Hypothalamus (tissue), 51 donors: ENCODE data around the gene TECPR2.

Source experiments
- DNase-seq, 51 donors: peaks; one replicate each; lab custom pipeline; 2025; lab: John Stamatoyannopoulos, UW

Gene TECPR2

GRCh38 chr14:102424520-102424919 is 61.8 kb downstream of the TECPR2 start:
- no peak for DNase-seq

- DNase-seq, result no peak
Measured at GRCh38 chr14:102424923-102425322, 62.2 kb downstream of the TECPR2 start.

- no peak for DNase-seq
Measured at GRCh38 chr14:102426796-102427195, 64.1 kb downstream of the TECPR2 start.

GRCh38 chr14:102427642-102428041 is 64.9 kb downstream of the TECPR2 start:
- no peak for DNase-seq

- no peak for DNase-seq
Measured at GRCh38 chr14:102430212-102430908, 67.6 kb downstream of the TECPR2 start.

GRCh38 chr14:102431751-102432150 is 69.0 kb downstream of the TECPR2 start:
- DNase-seq, result no peak

GRCh38 chr14:102434647-102435175 is 72.0 kb downstream of the TECPR2 start:
- no peak for DNase-seq

GRCh38 chr14:102437997-102438915 is 75.5 kb downstream of the TECPR2 start:
- DNase-seq, result peak in 50 of 51 donors; percentile 26 to 92 (median 78)

- DNase-seq, result no peak
Measured at GRCh38 chr14:102439556-102439955, 76.8 kb downstream of the TECPR2 start.

GRCh38 chr14:102440392-102440791 is 77.7 kb downstream of the TECPR2 start:
- DNase-seq, result no peak

- no peak for DNase-seq
Measured at GRCh38 chr14:102442241-102443211, 79.8 kb downstream of the TECPR2 start.

GRCh38 chr14:102445066-102445465 is 82.3 kb downstream of the TECPR2 start:
- peak in 25 of 51 donors; percentile 6 to 78 (median 58) for DNase-seq

- no peak for DNase-seq
Measured at GRCh38 chr14:102445641-102446040, 82.9 kb downstream of the TECPR2 start.

- peak in 2 of 51 donors; percentile 25 to 28 for DNase-seq
Measured at GRCh38 chr14:102450206-102451063, 87.7 kb downstream of the TECPR2 start.

- peak in 29 of 51 donors; percentile 13 to 71 (median 38) for DNase-seq
Measured at GRCh38 chr14:102451064-102451352, 88.3 kb downstream of the TECPR2 start.

GRCh38 chr14:102452302-102452701 is 89.6 kb downstream of the TECPR2 start:
- no peak for DNase-seq

GRCh38 chr14:102454711-102455110 is 92.0 kb downstream of the TECPR2 start:
- DNase-seq, result no peak

GRCh38 chr14:102457509-102457908 is 94.8 kb downstream of the TECPR2 start:
- no peak for DNase-seq
